ENCODE data around the gene NOXA1. TPM values are rescaled to one million over a fixed set of nuclear protein-coding genes. Genes with fewer than 3 reads are reported as not detected.

Gene NOXA1
- total RNA-seq, 1 experiment from 2014 or later = not detected

- in situ Hi-C loops (cut with HindIII; ENCODE audit: low sequenced_read_pairs) = no loop called here
- DNase-seq (ENCODE audit: low spot score) = no peak
Observed at GRCh38 chr9:137470785-137471184, 47.6 kb downstream of the NOXA1 start.

DNA sequence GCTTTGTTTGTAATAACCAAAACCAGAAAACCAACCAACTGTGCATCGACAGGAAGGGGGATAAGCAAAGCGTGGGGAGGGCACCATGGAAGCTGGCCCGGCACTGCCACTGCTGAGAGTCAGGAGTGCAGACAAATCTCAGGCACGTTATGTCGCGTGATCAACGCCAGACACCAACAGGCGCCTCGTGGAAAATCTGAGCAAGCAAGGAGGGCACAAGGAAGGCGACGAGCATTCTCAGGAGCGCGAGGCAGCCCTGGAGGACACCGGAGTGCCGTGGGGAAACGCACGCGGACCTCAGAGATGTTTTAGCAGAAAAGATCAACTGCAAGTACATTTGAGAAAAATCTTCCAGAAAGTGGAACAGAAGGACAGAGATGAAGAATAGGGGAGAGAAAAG, 51.1 kb downstream of the NOXA1 start:
- no peak for DNase-seq (ENCODE audit: low spot score)
- in situ Hi-C loops (cut with HindIII; ENCODE audit: low sequenced_read_pairs) = no loop called here

- DNase-seq (ENCODE audit: low spot score) = no peak
- in situ Hi-C loops (cut with HindIII; ENCODE audit: low sequenced_read_pairs) = no loop called here
Observed at GRCh38 chr9:137475666-137476065, 52.5 kb downstream of the NOXA1 start.

- in situ Hi-C loops (cut with HindIII; ENCODE audit: low sequenced_read_pairs) = no loop called here
- DNase-seq (ENCODE audit: low spot score) = no peak
Observed at GRCh38 chr9:137476856-137477255, 53.7 kb downstream of the NOXA1 start.

DNA sequence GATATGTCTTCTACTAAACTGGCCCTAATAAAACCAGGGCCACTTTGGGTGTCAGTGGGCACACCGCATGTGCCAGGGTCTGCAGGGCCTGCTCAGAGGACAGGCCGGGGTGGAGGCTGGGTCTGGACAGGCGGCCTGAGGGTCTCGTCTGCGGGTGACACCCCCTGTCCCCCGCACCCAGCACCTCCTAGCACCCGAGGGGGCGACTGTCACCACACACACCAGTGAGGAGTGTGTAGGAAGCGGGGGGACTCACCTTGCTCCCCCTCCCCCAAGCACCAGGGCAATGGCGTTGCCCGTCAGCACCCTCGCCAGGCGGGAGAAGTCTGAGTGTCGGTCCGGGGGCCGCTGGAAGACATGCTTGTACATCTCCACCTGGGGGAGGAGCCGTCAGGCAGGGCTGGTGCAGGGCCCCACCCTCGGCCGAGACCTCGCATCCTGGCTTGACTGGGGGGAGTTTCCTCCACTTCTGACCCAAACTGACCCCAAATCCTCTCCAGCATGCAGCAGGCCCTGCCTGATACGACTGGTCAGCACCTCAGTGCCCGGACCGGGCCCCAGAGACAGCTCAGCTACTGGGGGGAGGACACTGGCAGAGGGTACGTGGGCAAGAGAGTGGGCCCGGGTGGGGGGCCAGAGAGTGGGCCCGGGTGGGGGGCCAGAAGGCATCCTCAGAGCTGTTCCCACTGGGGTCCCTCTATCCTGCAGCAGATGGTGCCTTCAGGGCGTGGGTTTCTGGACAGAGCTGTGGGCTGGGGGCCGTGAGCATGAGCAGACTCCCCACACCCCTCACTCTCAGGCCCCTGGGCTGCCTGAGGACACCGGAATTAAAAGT, 54.8 kb downstream of the NOXA1 start:
- in situ Hi-C loops (cut with HindIII; ENCODE audit: low sequenced_read_pairs) = no loop called here
- DNase-seq (ENCODE audit: low spot score) = no peak

DNA sequence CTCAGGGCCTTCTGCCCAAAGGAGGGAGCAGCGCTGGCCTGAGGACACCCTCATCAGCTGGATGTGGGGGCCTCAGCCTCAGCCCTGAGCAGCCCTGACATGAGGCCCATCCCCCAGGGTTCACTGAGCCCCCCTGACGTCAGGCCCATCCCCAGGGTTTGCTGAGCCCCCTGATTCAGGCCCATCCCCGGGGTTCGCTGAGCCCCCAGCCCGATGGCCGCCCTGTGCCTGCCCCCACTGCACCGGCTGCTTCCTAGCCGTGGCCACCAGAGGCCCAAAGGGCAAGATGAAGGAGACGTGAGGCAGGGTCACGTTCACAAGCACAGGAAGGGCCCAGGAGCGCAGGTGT, 55.4 kb downstream of the NOXA1 start:
- in situ Hi-C loops (cut with HindIII; ENCODE audit: low sequenced_read_pairs) = no loop called here
- no peak for DNase-seq (ENCODE audit: low spot score)

- DNase-seq (ENCODE audit: low spot score) = peak; percentile 94
- in situ Hi-C loops (cut with HindIII; ENCODE audit: low sequenced_read_pairs) = no loop called here
Observed at GRCh38 chr9:137478962-137479861, 56.0 kb downstream of the NOXA1 start.

GRCh38 chr9:137479892-137480685, 56.9 kb downstream of the NOXA1 start:
- peak; percentile 58 for DNase-seq (ENCODE audit: low spot score)
- in situ Hi-C loops (cut with HindIII; ENCODE audit: low sequenced_read_pairs) = no loop called here

GRCh38 chr9:137480686-137481683, 57.8 kb downstream of the NOXA1 start:
- in situ Hi-C loops (cut with HindIII; ENCODE audit: low sequenced_read_pairs) = no loop called here
- no peak for DNase-seq (ENCODE audit: low spot score)

GRCh38 chr9:137482094-137482781, 59.0 kb downstream of the NOXA1 start:
- in situ Hi-C loops (cut with HindIII; ENCODE audit: low sequenced_read_pairs) = no loop called here
- no peak for DNase-seq (ENCODE audit: low spot score)

Other genes starting within 250 kb of the NOXA1 start
- 58.8 and 63.6 TPM in 2 replicates for gene ANAPC2, start 234.8 kb upstream of the NOXA1 start, total RNA-seq (2014; rRNA removed; shearing (Covaris generic))
- 95.8 and 122 TPM in 2 replicates for gene SSNA1, start 234.7 kb upstream of the NOXA1 start, total RNA-seq (2014; rRNA removed; shearing (Covaris generic))
- gene TPRN, start 222.7 kb upstream of the NOXA1 start, total RNA-seq (2014; rRNA removed; shearing (Covaris generic)) = 17.6 and 25.7 TPM in 2 replicates
- 45.7 and 57.4 TPM in 2 replicates for gene TMEM203, start 217.7 kb upstream of the NOXA1 start, total RNA-seq (2014; rRNA removed; shearing (Covaris generic))
- gene NDOR1, start 217.7 kb upstream of the NOXA1 start, total RNA-seq (2014; rRNA removed; shearing (Covaris generic)) = 3.9 and 6.4 TPM in 2 replicates
- gene RNF208, start 201.2 kb upstream of the NOXA1 start, total RNA-seq (2014; rRNA removed; shearing (Covaris generic)) = not detected in 2 replicates
- 10.7 and 16.0 TPM in 2 replicates for gene CYSRT1, start 198.2 kb upstream of the NOXA1 start, total RNA-seq (2014; rRNA removed; shearing (Covaris generic))
- gene RNF224, start 195.9 kb upstream of the NOXA1 start, total RNA-seq (2014; rRNA removed; shearing (Covaris generic)) = not detected in 2 replicates
- gene SLC34A3, start 192.5 kb upstream of the NOXA1 start, total RNA-seq (2014; rRNA removed; shearing (Covaris generic)) = not detected in 2 replicates
- gene TUBB4B, start 182.1 kb upstream of the NOXA1 start, total RNA-seq (2014; rRNA removed; shearing (Covaris generic)) = 1,012 and 1,099 TPM in 2 replicates
- not detected in 2 replicates for gene STPG3, start 172.1 kb upstream of the NOXA1 start, total RNA-seq (2014; rRNA removed; shearing (Covaris generic))
- gene NELFB, start 168.1 kb upstream of the NOXA1 start, total RNA-seq (2014; rRNA removed; shearing (Covaris generic)) = 93.6 and 118 TPM in 2 replicates
- 38.2 and 41.7 TPM in 2 replicates for gene TOR4A, start 145.7 kb upstream of the NOXA1 start, total RNA-seq (2014; rRNA removed; shearing (Covaris generic))
- gene NRARP, start 121.1 kb upstream of the NOXA1 start, total RNA-seq (2014; rRNA removed; shearing (Covaris generic)) = 6.3 and 6.7 TPM in 2 replicates
- 4.8 and 7.9 TPM in 2 replicates for gene EXD3, start 231 bp upstream of the NOXA1 start, total RNA-seq (2014; rRNA removed; shearing (Covaris generic))
- gene ENTPD8, start 18.0 kb downstream of the NOXA1 start, total RNA-seq (2014; rRNA removed; shearing (Covaris generic)) = 1.6 and 1.9 TPM in 2 replicates
- gene NSMF, start 35.9 kb downstream of the NOXA1 start, total RNA-seq (2014; rRNA removed; shearing (Covaris generic)) = 76.9 and 96.6 TPM in 2 replicates
- not detected in 2 replicates for gene PNPLA7, start 127.0 kb downstream of the NOXA1 start, total RNA-seq (2014; rRNA removed; shearing (Covaris generic))
- 75.7 and 102 TPM in 2 replicates for gene MRPL41, start 128.5 kb downstream of the NOXA1 start, total RNA-seq (2014; rRNA removed; shearing (Covaris generic))
- 39.0 and 46.2 TPM in 2 replicates for gene DPH7, start 155.5 kb downstream of the NOXA1 start, total RNA-seq (2014; rRNA removed; shearing (Covaris generic))
- 33.5 and 36.0 TPM in 2 replicates for gene ZMYND19, start 167.1 kb downstream of the NOXA1 start, total RNA-seq (2014; rRNA removed; shearing (Covaris generic))
- 29.5 and 30.5 TPM in 2 replicates for gene ARRDC1, start 182.3 kb downstream of the NOXA1 start, total RNA-seq (2014; rRNA removed; shearing (Covaris generic))
- 97.4 and 101 TPM in 2 replicates for gene EHMT1, start 195.6 kb downstream of the NOXA1 start, total RNA-seq (2014; rRNA removed; shearing (Covaris generic))

All from G401 (cell line).